Central memory CD8-positive, alpha-beta T cell (primary cell): Measurements from ENCODE around the gene LMAN1L.

ENCODE experiments used
- ATAC-seq: fragments of 150-1000 bp; cut with Tn5 transposase; replicated peaks from 2 replicates; pipeline ENCODE4 v1.10.0; 2022; ENCODE audit warnings: mild to moderate bottlenecking, moderate FRiP score, moderate number of reproducible peaks; ENCODE audit not compliant: poor library complexity, severe bottlenecking; ENCODE audit errors: extremely low read depth
- DNase-seq, 2 donors: peaks; one replicate each; pipeline ENCODE4 v3.0.0; 2021; ENCODE audit warnings: low spot score in 2 of 2
- H3K27ac Mint-ChIP-seq: one replicate; pipeline ENCODE4 v1.8.0; 2022; ENCODE audit warnings: low read depth, mild to moderate bottlenecking, moderate library complexity, mixed read lengths
- H3K27me3 Mint-ChIP-seq: one replicate; pipeline ENCODE4 v1.8.0; 2022; ENCODE audit warnings: mixed read lengths
- H3K36me3 Mint-ChIP-seq: one replicate; pipeline ENCODE4 v1.8.0; 2022; ENCODE audit warnings: mild to moderate bottlenecking, moderate library complexity, mixed read lengths; ENCODE audit not compliant: insufficient read depth
- H3K4me1 Mint-ChIP-seq: one replicate; pipeline ENCODE4 v1.8.0; 2022; ENCODE audit warnings: mixed read lengths
- H3K4me3 Mint-ChIP-seq: one replicate; pipeline ENCODE4 v1.8.0; 2022; ENCODE audit warnings: mild to moderate bottlenecking, moderate library complexity, mixed read lengths
- H3K9me3 Mint-ChIP-seq: one replicate; pipeline ENCODE4 v1.8.0; 2022; ENCODE audit warnings: mixed read lengths

Gene LMAN1L

GRCh38 chr15:74817370-74817737 lies 4.7 kb downstream of the LMAN1L start:
- Mint-ChIP-seq H3K4me3 (no peak overlapping the region), H3K9me3 (no peaks in the 10 kb centered on the region), H3K27ac (peak overlapping the region; percentile 46), H3K27me3 (no peaks in the 10 kb centered on the region), H3K36me3 (no peaks in the 10 kb centered on the region), H3K4me1 (peaks cover 10% of the 10 kb centered on the region)
- ATAC-seq (no peak), DNase-seq (no peak)

- no peak overlapping the region for H3K4me3 Mint-ChIP-seq
- H3K27ac Mint-ChIP-seq = no peak overlapping the region
- DNase-seq (no peak), ATAC-seq (no peak)
- no peaks in the 10 kb centered on the region for H3K27me3 Mint-ChIP-seq
- peaks cover 10% of the 10 kb centered on the region for H3K4me1 Mint-ChIP-seq
- H3K9me3 Mint-ChIP-seq = no peaks in the 10 kb centered on the region
- no peaks in the 10 kb centered on the region for H3K36me3 Mint-ChIP-seq
Measured at GRCh38 chr15:74820056-74820455, 7.4 kb downstream of the LMAN1L start.

DNA sequence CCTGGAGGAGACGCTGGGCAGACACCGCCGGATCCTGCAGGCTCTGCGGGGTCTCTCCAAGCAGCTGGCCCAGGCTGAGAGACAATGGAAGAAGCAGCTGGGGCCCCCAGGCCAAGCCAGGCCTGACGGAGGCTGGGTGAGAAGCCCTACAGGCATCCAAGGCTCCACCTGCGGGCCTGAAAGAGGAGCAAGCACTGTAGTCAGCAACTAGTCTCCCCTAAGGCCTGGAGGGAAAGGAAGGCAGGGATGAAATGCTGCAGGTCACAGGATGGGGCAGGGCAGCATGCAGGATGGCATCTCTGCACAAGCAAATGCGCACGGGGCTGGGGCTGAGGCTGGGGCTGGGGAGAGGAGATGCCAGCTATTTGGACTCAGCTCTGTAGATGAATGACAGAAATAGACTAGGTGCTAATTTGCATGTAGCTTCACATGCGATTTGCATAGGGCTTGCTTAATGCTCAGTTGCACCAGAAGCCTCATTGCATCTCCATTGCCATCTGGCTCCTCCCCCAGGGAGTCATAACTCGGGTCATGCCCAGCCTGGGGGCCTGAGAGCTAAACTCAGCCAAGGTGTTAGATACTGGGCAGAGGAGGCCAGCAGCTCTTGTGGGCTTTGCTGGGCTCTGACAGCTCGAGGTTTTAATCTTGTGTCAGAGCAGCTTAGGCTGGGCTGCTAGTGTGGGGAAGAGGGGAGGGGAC lies 8.6 kb downstream of the LMAN1L start:
- Mint-ChIP-seq H3K27ac (no peak overlapping the region), H3K4me3 (no peak overlapping the region)
- ATAC-seq = no peak

DNA sequence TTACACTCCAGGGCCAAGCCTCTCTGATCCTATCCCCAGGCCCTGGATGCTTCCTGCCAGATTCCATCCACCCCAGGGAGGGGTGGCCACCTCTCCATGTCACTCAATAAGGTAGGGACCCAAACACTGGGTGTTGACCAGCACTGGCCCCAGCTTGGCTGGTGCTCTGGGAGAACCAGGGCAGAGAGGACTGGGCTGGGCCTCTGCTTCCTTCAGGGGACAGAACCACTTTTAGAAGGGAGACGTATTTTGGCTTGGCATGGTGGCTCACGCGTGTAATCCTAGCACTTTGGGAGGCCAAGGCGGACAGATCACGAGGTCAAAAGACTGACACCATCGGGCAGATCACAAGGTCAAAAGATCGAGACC lies 9.1 kb downstream of the LMAN1L start:
- no peak for ATAC-seq
- Mint-ChIP-seq H3K9me3 (no peaks in the 10 kb centered on the region), H3K4me1 (peaks cover 13% of the 10 kb centered on the region), H3K27me3 (peaks cover 7% of the 10 kb centered on the region), H3K36me3 (no peaks in the 10 kb centered on the region), H3K4me3 (no peak overlapping the region), H3K27ac (no peak overlapping the region)
- DNase-seq = no peak

More for the DNA sequence above, 8.6 kb downstream of the LMAN1L start:
- H3K4me1 Mint-ChIP-seq = peaks cover 10% of the 10 kb centered on the region
- peaks cover 2% of the 10 kb centered on the region for H3K27me3 Mint-ChIP-seq
- no peaks in the 10 kb centered on the region for H3K9me3 Mint-ChIP-seq
- no peak for DNase-seq
- no peaks in the 10 kb centered on the region for H3K36me3 Mint-ChIP-seq

DNA sequence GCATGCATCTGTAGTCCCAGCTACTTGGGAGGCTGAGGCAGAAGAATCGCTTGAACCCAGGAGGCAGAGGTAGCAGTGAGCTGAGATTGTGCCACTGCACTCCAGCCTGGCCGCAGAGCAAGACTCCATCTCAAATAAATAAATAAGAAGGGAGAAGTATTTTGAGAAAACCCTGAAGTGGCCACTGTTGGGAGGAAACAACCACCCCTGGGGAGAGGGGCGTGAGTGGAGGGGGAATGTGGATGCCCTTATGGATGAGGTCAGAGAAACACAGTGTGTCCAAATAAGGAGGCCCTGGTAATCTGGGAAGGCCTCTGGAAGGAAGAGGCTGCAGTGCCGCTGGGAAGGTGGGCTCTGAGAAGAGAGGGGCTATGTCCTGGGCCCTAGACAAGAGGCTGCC lies 9.6 kb downstream of the LMAN1L start:
- Mint-ChIP-seq H3K9me3 (no peaks in the 10 kb centered on the region), H3K27ac (no peak overlapping the region), H3K27me3 (peaks cover 12% of the 10 kb centered on the region), H3K4me1 (peaks cover 9% of the 10 kb centered on the region), H3K36me3 (no peaks in the 10 kb centered on the region), H3K4me3 (no peak overlapping the region)
- ATAC-seq (no peak), DNase-seq (no peak)

DNA sequence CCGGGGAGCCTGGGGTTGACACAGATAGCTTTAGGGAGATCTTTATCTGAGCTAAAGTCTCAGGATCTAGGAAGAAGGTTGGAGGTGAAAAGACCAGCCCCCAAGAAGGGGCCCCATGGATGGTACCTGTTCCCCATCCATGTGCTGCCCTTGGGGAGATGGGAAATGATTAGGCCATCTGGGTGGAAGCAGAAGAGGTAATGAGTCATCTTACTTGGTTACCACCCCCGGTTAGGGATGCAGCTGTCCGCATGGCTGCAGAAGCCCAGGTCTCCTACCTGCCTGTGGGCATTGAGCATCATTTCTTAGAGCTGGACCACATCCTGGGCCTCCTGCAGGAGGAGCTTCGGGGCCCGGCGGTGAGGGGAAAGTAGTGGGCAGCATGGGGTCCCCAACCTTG lies 10.7 kb downstream of the LMAN1L start:
- Mint-ChIP-seq H3K9me3 (no peaks in the 10 kb centered on the region), H3K36me3 (no peaks in the 10 kb centered on the region), H3K4me1 (peaks cover 5% of the 10 kb centered on the region), H3K27me3 (peaks cover 23% of the 10 kb centered on the region), H3K4me3 (no peak overlapping the region), H3K27ac (no peak overlapping the region)
- no peak for DNase-seq
- no peak for ATAC-seq

- ATAC-seq = no peak
- Mint-ChIP-seq H3K4me3 (no peak overlapping the region), H3K9me3 (no peaks in the 10 kb centered on the region), H3K27ac (no peak overlapping the region), H3K27me3 (peaks cover 30% of the 10 kb centered on the region), H3K36me3 (no peaks in the 10 kb centered on the region), H3K4me1 (peaks cover 5% of the 10 kb centered on the region)
- DNase-seq = no peak
Measured at GRCh38 chr15:74824976-74825375, 12.3 kb downstream of the LMAN1L start.

DNA sequence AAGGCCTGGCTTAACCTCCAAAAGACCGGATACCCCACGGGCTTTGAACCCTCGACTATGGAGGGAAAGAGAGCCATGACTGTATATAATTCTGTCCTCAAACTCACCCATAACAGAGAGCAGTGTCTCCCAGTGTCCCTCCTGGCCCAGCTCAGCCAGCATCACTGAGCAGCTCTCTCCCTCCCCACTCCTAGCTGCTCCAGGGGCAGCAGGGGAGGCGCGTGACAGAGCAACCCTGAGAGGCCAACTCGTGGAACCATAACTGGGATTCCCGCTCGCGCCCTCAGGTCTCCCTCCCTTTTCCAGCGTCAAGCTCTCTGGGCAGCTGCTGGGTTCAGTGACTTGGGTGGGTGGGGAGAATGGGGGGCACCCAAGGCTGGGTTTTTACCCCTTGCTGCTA lies 13.2 kb downstream of the LMAN1L start:
- no peak overlapping the region for H3K27ac Mint-ChIP-seq
- peaks cover 30% of the 10 kb centered on the region for H3K27me3 Mint-ChIP-seq
- H3K36me3 Mint-ChIP-seq = no peaks in the 10 kb centered on the region
- DNase-seq (no peak), ATAC-seq (no peak)
- peaks cover 5% of the 10 kb centered on the region for H3K4me1 Mint-ChIP-seq
- H3K4me3 Mint-ChIP-seq = no peak overlapping the region
- H3K9me3 Mint-ChIP-seq = no peaks in the 10 kb centered on the region

DNA sequence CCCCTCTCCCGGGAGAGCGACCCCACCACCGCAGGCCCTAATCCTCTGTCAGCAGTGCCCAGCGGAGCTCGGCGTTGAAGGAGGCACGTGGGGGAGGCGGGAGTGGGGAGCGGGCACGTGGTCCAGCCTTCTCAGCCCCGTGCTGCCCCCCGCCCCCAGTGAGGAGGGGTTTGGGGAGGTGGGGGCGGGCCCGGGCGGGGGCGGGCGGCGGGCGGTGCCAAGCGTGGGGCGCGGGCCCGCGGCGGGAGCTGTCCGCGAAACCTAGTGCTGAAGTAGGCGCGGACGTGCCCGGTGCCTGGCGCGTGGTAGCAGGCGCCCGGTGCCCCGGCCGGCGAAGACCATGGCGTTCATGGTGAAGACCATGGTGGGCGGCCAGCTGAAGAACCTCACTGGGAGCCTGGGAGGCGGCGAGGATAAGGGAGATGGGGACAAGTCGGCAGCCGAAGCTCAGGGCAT lies 13.8 kb downstream of the LMAN1L start, which contains the start of gene CPLX3:
TSS of gene CPLX3 (plus strand) at position 264 of the 456 bp plus-strand sequence. CDS start at position 341, 77 bp downstream.
- peaks cover 30% of the 10 kb centered on the region for H3K27me3 Mint-ChIP-seq
- no peak for DNase-seq

GRCh38 chr15:74826921-74827320 lies 14.3 kb downstream of the LMAN1L start:
- Mint-ChIP-seq H3K27ac (no peak overlapping the region), H3K36me3 (no peaks in the 10 kb centered on the region), H3K4me3 (no peak overlapping the region), H3K9me3 (no peaks in the 10 kb centered on the region), H3K27me3 (peaks cover 30% of the 10 kb centered on the region), H3K4me1 (peaks cover 5% of the 10 kb centered on the region)
- ATAC-seq (no peak), DNase-seq (no peak)

More for the DNA sequence above, 13.8 kb downstream of the LMAN1L start, which contains the start of gene CPLX3:
- no peak within 1 kb of the TSS for H3K27ac Mint-ChIP-seq
- no peaks in the 10 kb centered on the region for H3K9me3 Mint-ChIP-seq
- no peaks in the 10 kb centered on the region for H3K36me3 Mint-ChIP-seq
- peak; percentile 40 for ATAC-seq
- peaks cover 5% of the 10 kb centered on the region for H3K4me1 Mint-ChIP-seq
- H3K4me3 Mint-ChIP-seq = no peak within 1 kb of the TSS

- Mint-ChIP-seq H3K27ac (no peak overlapping the region), H3K4me1 (peaks cover 5% of the 10 kb centered on the region), H3K4me3 (no peak overlapping the region), H3K9me3 (no peaks in the 10 kb centered on the region), H3K36me3 (no peaks in the 10 kb centered on the region), H3K27me3 (peaks cover 30% of the 10 kb centered on the region)
- ATAC-seq = no peak
- DNase-seq = no peak
Measured at GRCh38 chr15:74827614-74828013, 15.0 kb downstream of the LMAN1L start.

DNA sequence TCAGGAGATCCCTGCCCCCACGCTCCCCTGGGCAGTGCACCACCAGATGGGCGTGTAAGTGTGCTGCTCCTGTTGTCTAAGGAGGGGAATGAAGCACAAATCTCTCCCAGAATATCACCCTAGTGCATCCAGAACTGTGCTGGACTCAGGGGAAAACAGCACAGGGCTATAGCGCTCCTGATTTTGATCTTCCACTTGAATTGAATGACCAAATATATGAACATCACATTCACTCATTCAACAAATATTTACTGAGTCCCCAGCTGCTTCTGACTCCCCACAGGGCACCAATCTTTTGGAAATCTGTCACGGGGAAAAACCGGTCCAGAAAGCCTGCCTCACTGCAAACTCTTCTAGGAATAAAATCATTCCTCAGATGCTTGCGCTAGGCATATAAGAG lies 16.2 kb downstream of the LMAN1L start:
- H3K4me3 Mint-ChIP-seq = no peak overlapping the region
- H3K9me3 Mint-ChIP-seq = no peaks in the 10 kb centered on the region
- H3K27ac Mint-ChIP-seq = no peak overlapping the region
- ATAC-seq = no peak
- H3K36me3 Mint-ChIP-seq = no peaks in the 10 kb centered on the region
- peaks cover 5% of the 10 kb centered on the region for H3K4me1 Mint-ChIP-seq
- peaks cover 30% of the 10 kb centered on the region for H3K27me3 Mint-ChIP-seq
- no peak for DNase-seq

GRCh38 chr15:74829486-74829885 lies 16.9 kb downstream of the LMAN1L start:
- no peaks in the 10 kb centered on the region for H3K36me3 Mint-ChIP-seq
- ATAC-seq (no peak), DNase-seq (no peak)
- peaks cover 5% of the 10 kb centered on the region for H3K4me1 Mint-ChIP-seq
- H3K4me3 Mint-ChIP-seq = no peak overlapping the region
- peaks cover 30% of the 10 kb centered on the region for H3K27me3 Mint-ChIP-seq
- H3K27ac Mint-ChIP-seq = no peak overlapping the region
- H3K9me3 Mint-ChIP-seq = no peaks in the 10 kb centered on the region
